ENCODE measurements around the gene SPEN. TPM values are rescaled to one million over a fixed set of nuclear protein-coding genes. Genes with fewer than 3 reads are reported as not detected.

The SPEN gene
- total and polyA plus RNA-seq, 9 of the 15 experiments (the other 6 are each of a cell fraction or from before 2014, with no cell fraction given): 5.7 to 87.5 (median 27.2) TPM

DNA sequence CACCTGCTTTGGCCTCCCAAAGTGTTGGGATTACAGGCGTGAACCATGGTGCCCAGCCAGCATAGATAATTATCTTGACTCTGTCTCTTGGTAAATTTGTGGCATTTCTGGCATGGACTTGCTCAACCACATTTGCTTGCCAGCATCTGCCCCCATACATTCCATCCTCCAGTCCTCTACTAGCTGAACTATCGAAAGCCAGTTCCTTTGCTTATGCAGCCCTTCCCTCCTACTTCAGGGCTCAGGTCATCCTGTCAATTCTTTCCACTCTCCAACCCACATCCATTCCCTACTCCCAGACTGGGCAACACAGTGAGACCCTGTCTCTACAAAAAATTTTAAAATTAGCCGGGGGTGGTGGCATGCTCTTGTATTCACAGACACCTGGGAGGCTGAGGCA, 27.0 kb upstream of the SPEN start:
- DNase-seq (ENCODE audit: extremely low read depth in 1 of 4, low spot score in 3 of 4) (no peak), ATAC-seq (no peak), FAIRE-seq (no peak)
- Histone ChIP-seq H3K4me2 (ENCODE audit: insufficient read depth, low read length) (no peak overlapping the region), H3K27ac (ENCODE audit: extremely low read depth, low read depth, low read length) (no peak overlapping the region), H2AFZ (ENCODE audit: low read depth, low read length) (no peak overlapping the region), H3K27me3 (ENCODE audit: control insufficient read depth in 2 of 2, insufficient read depth in 2 of 2, low read length in 2 of 2) (no peaks in the 10 kb centered on the region), H3K9ac (ENCODE audit: insufficient read depth in 1 of 2, low read depth in 2 of 2, low read length in 2 of 2) (no peak overlapping the region), H3K79me2 (ENCODE audit: control insufficient read depth, insufficient read depth, low read length) (no peaks in the 10 kb centered on the region), H3K9me1 (ENCODE audit: control insufficient read depth, insufficient read depth, low read length) (no peaks in the 10 kb centered on the region), H3K4me1 (replicated peaks in 1 of 2; ENCODE audit: control insufficient read depth in 2 of 2, insufficient read depth in 2 of 2, low read length in 2 of 2) (no peaks in the 10 kb centered on the region; a peak in 3 of 5 replicates), H3K36me3 (ENCODE audit: control insufficient read depth, insufficient read depth, low read length) (no peaks in the 10 kb centered on the region), H3K9me3 (replicated peaks; ENCODE audit: control insufficient read depth, insufficient read depth, low read depth, low read length) (no peaks in the 10 kb centered on the region), H3K4me3 (no peak overlapping the region), H4K20me1 (replicated peaks; ENCODE audit: control insufficient read depth, insufficient read depth, low read length) (no peaks in the 10 kb centered on the region)
- in situ Hi-C loops (cut with MboI) (no loop called here), intact Hi-C loops (cut with micrococcal nuclease) (no loop called here)
- peak; percentile 61 for TF ChIP-seq BCOR (IDR thresholded peaks at IDR 0.05)
- TF ChIP-seq KDM1A (IDR thresholded peaks at IDR 0.05): 0 out of 4 replicates have a peak, but pooled peaks have one; percentile 12 to 16
- no peak for TF ChIP-seq CSDE1 (IDR thresholded peaks at IDR 0.05)
- TF ChIP-seq RBM25 (IDR thresholded peaks at IDR 0.05; ENCODE audit: low read depth, low read length, severe bottlenecking): peak; percentile 40
- peak; percentile 99 for TF ChIP-seq ZNF121 (CRISPR knock-in tag; conservative IDR thresholded peaks at IDR 0.05)
- TF ChIP-seq ZNF766 (CRISPR knock-in tag; conservative IDR thresholded peaks at IDR 0.05): no peak
- 49% methylated on average over 3 of the region's 3 CpGs for WGBS (ENCODE audit: insufficient coverage, low coverage, missing lambda C conversion rate)
- BruUV-seq (replicated peaks): no TSS peak
- ChIA-PET CTCF (ENCODE audit: low intra/inter-chr PET ratio) (no interaction called here), POLR2A (interaction anchor here (0.6 to 1.9 kb wide), 3 partner anchors 11 to 14 kb away, joined by 3 to 9 read pairs (median 5); no protein-coding TSS in a partner anchor)

DNA sequence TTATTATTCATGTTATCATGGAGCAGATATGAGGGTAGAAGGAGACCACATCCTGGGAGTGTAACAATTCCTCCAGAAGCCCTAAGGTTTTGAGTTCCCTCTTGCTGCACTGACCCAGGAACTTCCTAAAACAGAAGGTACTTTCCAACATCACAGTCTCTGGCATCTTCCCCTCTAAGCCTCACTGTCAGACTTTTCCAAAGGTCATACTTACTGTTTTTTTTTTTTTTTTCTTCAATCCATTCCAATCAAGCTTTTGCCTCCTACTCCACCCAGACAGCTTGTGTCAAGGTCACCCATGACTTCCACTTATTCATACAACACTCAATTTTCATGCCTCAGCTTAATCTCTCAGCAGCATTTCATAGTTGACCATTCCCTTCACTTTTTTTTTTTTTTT, 21.7 kb upstream of the SPEN start:
- FAIRE-seq: no peak
- Histone ChIP-seq H3K4me1 (replicated peaks in 1 of 2; ENCODE audit: control insufficient read depth in 2 of 2, insufficient read depth in 2 of 2, low read length in 2 of 2) (peaks cover 10 to 14% of the 10 kb centered on the region in 2 experiments; a peak in 4 of 5 replicates), H3K27me3 (ENCODE audit: control insufficient read depth in 2 of 2, insufficient read depth in 2 of 2, low read length in 2 of 2) (no peaks in the 10 kb centered on the region), H3K9me1 (ENCODE audit: control insufficient read depth, insufficient read depth, low read length) (no peaks in the 10 kb centered on the region), H4K20me1 (replicated peaks; ENCODE audit: control insufficient read depth, insufficient read depth, low read length) (no peaks in the 10 kb centered on the region), H2AFZ (ENCODE audit: low read depth, low read length) (no peak overlapping the region), H3K9me3 (replicated peaks; ENCODE audit: control insufficient read depth, insufficient read depth, low read depth, low read length) (no peaks in the 10 kb centered on the region), H3K27ac (ENCODE audit: extremely low read depth, low read depth, low read length) (no peak overlapping the region), H3K4me3 (no peak overlapping the region), H3K9ac (ENCODE audit: insufficient read depth in 1 of 2, low read depth in 2 of 2, low read length in 2 of 2) (no peak overlapping the region), H3K36me3 (ENCODE audit: control insufficient read depth, insufficient read depth, low read length) (no peaks in the 10 kb centered on the region), H3K4me2 (ENCODE audit: insufficient read depth, low read length) (no peak overlapping the region), H3K79me2 (ENCODE audit: control insufficient read depth, insufficient read depth, low read length) (peaks cover under 1% of the 10 kb centered on the region; the same call in 1 of the 3 replicates)
- POLR2A ChIA-PET: no interaction called here
- intact Hi-C loops (cut with micrococcal nuclease): no loop called here
- BruUV-seq (replicated peaks): no TSS peak
- CTCF ChIA-PET (ENCODE audit: low intra/inter-chr PET ratio): no interaction called here
- no peak for DNase-seq (ENCODE audit: extremely low read depth in 1 of 4, low spot score in 3 of 4)
- in situ Hi-C loops (cut with MboI): no loop called here
- no peak for ATAC-seq
- TF ChIP-seq LEF1 (IDR thresholded peaks at IDR 0.05) (no peak), CXXC5 (CRISPR knock-in tag; IDR thresholded peaks at IDR 0.05) (no peak), ZNF316 (IDR thresholded peaks at IDR 0.05) (peak; percentile 12; the same call in 1 of the 2 replicates), DMBX1 (CRISPR knock-in tag; IDR thresholded peaks at IDR 0.05; ENCODE audit: borderline replicate concordance) (no peak), KLF13 (tag; IDR thresholded peaks at IDR 0.05; ENCODE audit: borderline replicate concordance, low read depth) (no peak)

Data from K562 (cell line).